ENCODE measurements around the gene UTS2R. TPM values are rescaled to one million over a fixed set of nuclear protein-coding genes. Genes with fewer than 3 reads are reported as not detected.

The UTS2R gene
- total and polyA plus RNA-seq, 2 of the 4 experiments (the other 2 are of a cell fraction): not detected

GRCh38 chr17:82377924-82378740 lies 6.6 kb downstream of the UTS2R start (continued):
- TF ChIP-seq MAZ (IDR thresholded peaks at IDR 0.05; ENCODE audit: borderline replicate concordance, low read depth, low read length) (no peak), POLR2A (IDR thresholded peaks at IDR 0.05; ENCODE audit: low read depth, low read length) (no peak)

GRCh38 chr17:82378741-82379021 lies 7.1 kb downstream of the UTS2R start:
- Histone ChIP-seq H3K36me3 (ENCODE audit: control insufficient read depth, insufficient read depth, low read length) (no peaks in the 10 kb centered on the region), H4K20me1 (ENCODE audit: insufficient read depth, low read length) (no peaks in the 10 kb centered on the region; the same call in 1 of the 2 replicates), H2BK20ac (ENCODE audit: low read depth, low read length) (no peak overlapping the region), H3K79me1 (ENCODE audit: low read depth in 1 of 2, low read length in 2 of 2) (no peaks in the 10 kb centered on the region), H3K27me3 (ENCODE audit: control insufficient read depth, insufficient read depth, low read length) (peaks cover 51% of the 10 kb centered on the region), H3K23ac (ENCODE audit: low read depth, low read length) (no peak overlapping the region), H3K18ac (ENCODE audit: low read depth, low read length) (no peak overlapping the region), H3K9ac (ENCODE audit: low read depth, low read length) (no peak overlapping the region), H3K4me1 (ENCODE audit: control insufficient read depth, insufficient read depth, low read length) (peaks cover 2% of the 10 kb centered on the region; the same call in 1 of the 2 replicates), H2BK15ac (ENCODE audit: low read depth, low read length) (no peak overlapping the region), H3K9me3 (ENCODE audit: control insufficient read depth, insufficient read depth, low read length) (no peaks in the 10 kb centered on the region), H2AK9ac (replicated peaks; ENCODE audit: low read depth, low read length, poor library complexity) (no peak overlapping the region), H3K4me3 (ENCODE audit: insufficient read depth, low read depth, low read length) (no peak overlapping the region), H2BK120ac (ENCODE audit: low read depth, low read length) (no peak overlapping the region), H3K27ac (ENCODE audit: insufficient read depth, low read length) (no peak overlapping the region), H4K5ac (ENCODE audit: low read depth, low read length) (no peak overlapping the region), H3K9me1 (ENCODE audit: insufficient read depth, low read length) (peaks cover 4% of the 10 kb centered on the region; the same call in 1 of the 2 replicates), H3K14ac (replicated peaks; ENCODE audit: low read depth, low read length) (no peak overlapping the region), H3K4ac (ENCODE audit: low read depth, low read length) (no peak overlapping the region), H4K8ac (ENCODE audit: low read depth in 2 of 2, low read length in 2 of 2) (no peak overlapping the region), H4K91ac (ENCODE audit: insufficient read depth, low read depth, low read length) (no peak overlapping the region), H2BK5ac (ENCODE audit: low read depth, low read length, poor library complexity, severe bottlenecking) (no peak overlapping the region), H3K56ac (ENCODE audit: extremely low read depth, insufficient read depth, low read length) (no peak overlapping the region), H2AK5ac (ENCODE audit: low read depth, low read length) (no peak overlapping the region), H3K4me2 (ENCODE audit: low read depth, low read length) (no peak overlapping the region), H2AFZ (replicated peaks; ENCODE audit: low read length, poor library complexity) (no peak overlapping the region)
- no peak for ATAC-seq (ENCODE audit: low read depth)
- CTCF ChIA-PET: interaction anchor here (0.6 kb wide), 1 partner anchor 9 kb away, joined by 6 read pairs; no protein-coding TSS in a partner anchor
- dilution Hi-C loops (cut with HindIII; ENCODE audit: low sequenced_read_pairs, unreplicated experiment): no loop called here
- in situ Hi-C loops (cut with MboI; ENCODE audit: low sequenced_read_pairs): no loop called here
- TF ChIP-seq MXI1 (IDR thresholded peaks at IDR 0.05; ENCODE audit: borderline replicate concordance, low read depth, low read length): no peak
- no peak for TF ChIP-seq RCOR1 (IDR thresholded peaks at IDR 0.05; ENCODE audit: insufficient replicate concordance, low read length)
- TF ChIP-seq NFE2L2 (IDR thresholded peaks at IDR 0.05; ENCODE audit: low read depth, low read length): no peak
- no peak for TF ChIP-seq RAD21 (IDR thresholded peaks at IDR 0.05; ENCODE audit: low read length)
- TF ChIP-seq RFX5 (IDR thresholded peaks at IDR 0.05; ENCODE audit: low read depth, low read length): no peak
- TF ChIP-seq MAZ (IDR thresholded peaks at IDR 0.05; ENCODE audit: borderline replicate concordance, low read depth, low read length): no peak
- TF ChIP-seq ELK1 (IDR thresholded peaks at IDR 0.05; ENCODE audit: borderline replicate concordance, low read depth, low read length): no peak
- TF ChIP-seq MAFK (IDR thresholded peaks at IDR 0.05; ENCODE audit: low read depth, low read length): no peak
- no peak for TF ChIP-seq USF2 (IDR thresholded peaks at IDR 0.05; ENCODE audit: low read depth, low read length)
- TF ChIP-seq CEBPB (IDR thresholded peaks at IDR 0.05; ENCODE audit: low read depth, low read length): no peak
- TF ChIP-seq BHLHE40 (IDR thresholded peaks at IDR 0.05; ENCODE audit: low read depth, low read length): no peak
- intact Hi-C loops (cut with micrococcal nuclease): no loop called here
- POLR2A ChIA-PET (ENCODE audit: unreplicated experiment): no interaction called here
- 75% methylated on average over 5 of the region's 10 CpGs; no CpG with 5 or more reads in 1 of the 2 experiments for WGBS, 2 experiments (ENCODE audit: extremely low coverage in 2 of 2, insufficient read length in 1 of 2)
- BruUV-seq (replicated peaks): no TSS peak
- no peak for DNase-seq

Data from IMR-90 (cell line).